Measurements from ENCODE around the gene OXTR.

The OXTR gene

DNA sequence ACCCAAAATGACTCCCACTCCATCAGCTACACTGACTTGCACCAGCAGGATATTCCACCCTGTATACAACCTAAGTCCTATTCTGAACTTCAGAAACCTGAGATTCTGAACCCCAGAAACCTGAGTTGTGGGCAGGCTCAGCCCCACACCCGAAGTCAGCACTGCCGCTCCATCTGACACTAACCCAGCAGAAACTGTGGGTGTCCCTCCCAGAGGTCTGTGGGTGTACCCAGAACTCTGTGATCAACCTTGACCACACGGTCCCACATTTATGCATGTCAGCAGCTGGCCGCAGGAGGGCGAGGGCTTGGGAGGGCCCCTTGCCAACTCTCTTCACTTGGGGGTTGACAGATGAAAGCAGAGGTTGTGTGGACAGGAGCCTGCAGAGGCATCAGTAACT is 9.3 kb downstream of the OXTR start:
- no peaks in the 10 kb centered on the region for H3K79me1 ChIP-seq (ENCODE audit: low read length)
- H4K5ac ChIP-seq (ENCODE audit: low read length): no peak overlapping the region
- no peak for DNase-seq
- no peak overlapping the region for H3K23ac ChIP-seq (ENCODE audit: low read length)
- no CpG with 5 or more reads among the region's 5 CpGs for WGBS (ENCODE audit: extremely low coverage, insufficient coverage, low lambda C conversion rate)
- H3K27ac ChIP-seq (ENCODE audit: low read depth, low read length): no peak overlapping the region
- no peak overlapping the region for H3K4me3 ChIP-seq (ENCODE audit: low read length)
- H2AK5ac ChIP-seq (ENCODE audit: low read length): no peak overlapping the region
- H3K4ac ChIP-seq (ENCODE audit: low read depth, low read length): no peak overlapping the region
- no peak overlapping the region for H3K18ac ChIP-seq (ENCODE audit: low read length)
- H3K4me2 ChIP-seq (ENCODE audit: low read length): no peak overlapping the region
- H3K9ac ChIP-seq (ENCODE audit: low read length): no peak overlapping the region
- no peak overlapping the region for H2BK5ac ChIP-seq (ENCODE audit: low read length)
- H3K4me1 ChIP-seq (ENCODE audit: control insufficient read depth, low read depth, low read length): no peaks in the 10 kb centered on the region
- no peak overlapping the region for H2BK120ac ChIP-seq (ENCODE audit: low read depth, low read length)
- no peaks in the 10 kb centered on the region for H3K79me2 ChIP-seq (ENCODE audit: control insufficient read depth, insufficient read depth, low read length)
- no peak overlapping the region for H3K56ac ChIP-seq (ENCODE audit: low read length)
- H4K8ac ChIP-seq (ENCODE audit: low read depth, low read length): no peak overlapping the region
- H3K27me3 ChIP-seq (ENCODE audit: insufficient read depth, low read length, poor library complexity): no peaks in the 10 kb centered on the region
- no peak overlapping the region for H2BK15ac ChIP-seq (replicated peaks; ENCODE audit: low read depth)
- H3K36me3 ChIP-seq (ENCODE audit: control insufficient read depth, insufficient read depth, low read length): no peaks in the 10 kb centered on the region

DNA sequence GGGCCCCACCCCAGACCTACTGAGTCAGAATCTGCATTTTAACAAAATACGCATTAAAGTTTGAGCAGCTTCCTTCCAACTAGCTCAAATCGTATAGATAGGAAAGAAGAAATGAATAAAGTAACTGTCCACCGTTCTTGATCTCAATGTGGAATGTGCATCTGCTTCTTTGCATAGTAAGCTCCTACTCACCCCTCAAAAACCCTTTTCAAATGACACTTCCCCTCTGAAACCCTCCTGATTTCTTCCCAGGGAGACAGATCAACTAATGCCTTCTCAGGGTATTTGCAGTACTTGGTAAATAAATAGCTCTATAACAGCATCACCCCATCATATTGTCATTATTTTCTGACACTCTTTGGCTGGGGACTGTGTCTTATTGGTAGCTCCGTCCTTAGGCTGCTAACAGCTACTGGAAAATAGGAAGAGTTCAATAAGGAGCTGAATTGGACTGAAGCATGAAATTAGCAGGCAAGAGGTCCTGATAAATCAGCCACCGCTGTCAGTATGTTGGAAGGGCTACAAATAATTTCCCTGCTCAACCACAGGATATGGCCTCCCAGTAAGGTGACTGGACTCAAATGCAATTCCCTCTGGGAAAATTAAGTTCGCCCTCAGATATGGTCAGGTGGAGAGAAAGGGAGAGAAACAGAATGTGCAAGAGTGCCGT is 10.2 kb downstream of the OXTR start:
- no peak overlapping the region for H3K18ac ChIP-seq (ENCODE audit: low read length)
- no peak overlapping the region for H2BK120ac ChIP-seq (ENCODE audit: low read depth, low read length)
- no peak overlapping the region for H3K4me3 ChIP-seq (ENCODE audit: low read length)
- no peaks in the 10 kb centered on the region for H3K79me2 ChIP-seq (ENCODE audit: control insufficient read depth, insufficient read depth, low read length)
- H3K79me1 ChIP-seq (ENCODE audit: low read length): no peaks in the 10 kb centered on the region
- DNase-seq: no peak
- no peak overlapping the region for H2BK5ac ChIP-seq (ENCODE audit: low read length)
- H2AK5ac ChIP-seq (ENCODE audit: low read length): no peak overlapping the region
- no peak overlapping the region for H3K4ac ChIP-seq (ENCODE audit: low read depth, low read length)
- no peak overlapping the region for H3K9ac ChIP-seq (ENCODE audit: low read length)
- H2BK15ac ChIP-seq (replicated peaks; ENCODE audit: low read depth): no peak overlapping the region
- H3K36me3 ChIP-seq (ENCODE audit: control insufficient read depth, insufficient read depth, low read length): no peaks in the 10 kb centered on the region
- H3K23ac ChIP-seq (ENCODE audit: low read length): no peak overlapping the region
- WGBS (ENCODE audit: extremely low coverage, insufficient coverage, low lambda C conversion rate): no CpG with 5 or more reads among the region's 7 CpGs
- H4K8ac ChIP-seq (ENCODE audit: low read depth, low read length): no peak overlapping the region
- H3K27ac ChIP-seq (ENCODE audit: low read depth, low read length): no peak overlapping the region
- H3K4me1 ChIP-seq (ENCODE audit: control insufficient read depth, low read depth, low read length): no peaks in the 10 kb centered on the region
- no peak overlapping the region for H4K5ac ChIP-seq (ENCODE audit: low read length)
- H3K4me2 ChIP-seq (ENCODE audit: low read length): no peak overlapping the region
- H3K56ac ChIP-seq (ENCODE audit: low read length): no peak overlapping the region
- H3K27me3 ChIP-seq (ENCODE audit: insufficient read depth, low read length, poor library complexity): no peaks in the 10 kb centered on the region

DNA sequence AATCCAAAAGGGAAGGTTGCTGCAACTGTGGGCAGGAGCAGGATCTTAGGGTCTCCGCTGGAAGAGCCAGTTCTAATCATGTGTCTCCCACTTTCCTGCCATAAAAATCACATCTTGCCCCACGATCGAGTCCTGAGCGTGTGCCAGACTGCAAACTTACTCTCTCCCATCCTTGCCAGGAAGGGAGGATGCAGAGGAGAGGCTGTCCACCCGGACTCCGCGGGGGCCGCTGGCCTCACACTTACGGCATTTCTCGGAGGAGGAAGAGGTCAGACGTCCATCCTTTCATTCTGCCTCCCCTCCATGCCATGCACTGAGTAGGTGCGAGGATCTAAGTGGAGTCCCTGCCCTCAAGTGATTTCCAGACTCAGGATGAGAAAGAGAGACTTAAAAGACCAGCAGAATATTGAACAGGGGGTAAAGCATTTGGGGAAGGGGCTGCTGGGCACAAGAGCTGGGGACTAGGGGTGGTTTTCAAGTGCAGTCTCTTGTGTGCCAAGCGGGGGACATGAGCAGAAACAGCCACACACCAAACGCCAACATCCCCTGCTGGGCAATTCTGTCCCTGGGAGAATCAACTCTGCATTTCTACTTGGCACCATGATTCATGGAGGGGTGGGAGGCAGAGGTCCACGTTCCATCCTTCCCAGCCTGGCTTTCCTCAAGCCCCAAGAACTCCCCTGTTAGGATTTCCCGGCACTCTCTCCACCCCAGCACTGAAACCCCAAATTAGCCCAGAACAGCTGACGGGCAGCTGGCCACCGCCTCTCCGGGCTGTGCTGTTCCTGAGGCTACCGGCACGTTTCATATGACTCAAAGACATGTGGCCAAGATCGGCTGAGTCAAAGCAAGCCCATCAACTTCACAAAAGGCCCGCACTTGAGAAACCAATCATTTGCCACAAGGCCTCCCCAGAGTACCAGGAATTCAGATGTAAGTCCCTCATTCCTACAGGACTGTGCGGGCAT is 11.6 kb downstream of the OXTR start:
- Histone ChIP-seq H3K79me1 (ENCODE audit: low read length) (no peaks in the 10 kb centered on the region), H2BK15ac (replicated peaks; ENCODE audit: low read depth) (no peak overlapping the region), H4K5ac (ENCODE audit: low read length) (no peak overlapping the region), H2BK5ac (ENCODE audit: low read length) (no peak overlapping the region), H3K36me3 (ENCODE audit: control insufficient read depth, insufficient read depth, low read length) (no peaks in the 10 kb centered on the region), H3K9ac (ENCODE audit: low read length) (no peak overlapping the region), H3K23ac (ENCODE audit: low read length) (no peak overlapping the region), H4K8ac (ENCODE audit: low read depth, low read length) (no peak overlapping the region), H3K4me1 (ENCODE audit: control insufficient read depth, low read depth, low read length) (no peaks in the 10 kb centered on the region), H3K27ac (ENCODE audit: low read depth, low read length) (no peak overlapping the region), H3K79me2 (ENCODE audit: control insufficient read depth, insufficient read depth, low read length) (no peaks in the 10 kb centered on the region), H3K4me2 (ENCODE audit: low read length) (no peak overlapping the region), H3K27me3 (ENCODE audit: insufficient read depth, low read length, poor library complexity) (no peaks in the 10 kb centered on the region), H3K56ac (ENCODE audit: low read length) (no peak overlapping the region), H2BK120ac (ENCODE audit: low read depth, low read length) (no peak overlapping the region), H2AK5ac (ENCODE audit: low read length) (no peak overlapping the region), H3K4me3 (ENCODE audit: low read length) (no peak overlapping the region), H3K18ac (ENCODE audit: low read length) (no peak overlapping the region), H3K4ac (ENCODE audit: low read depth, low read length) (no peak overlapping the region)
- WGBS (ENCODE audit: extremely low coverage, insufficient coverage, low lambda C conversion rate): no CpG with 5 or more reads among the region's 24 CpGs
- no peak for DNase-seq

DNA sequence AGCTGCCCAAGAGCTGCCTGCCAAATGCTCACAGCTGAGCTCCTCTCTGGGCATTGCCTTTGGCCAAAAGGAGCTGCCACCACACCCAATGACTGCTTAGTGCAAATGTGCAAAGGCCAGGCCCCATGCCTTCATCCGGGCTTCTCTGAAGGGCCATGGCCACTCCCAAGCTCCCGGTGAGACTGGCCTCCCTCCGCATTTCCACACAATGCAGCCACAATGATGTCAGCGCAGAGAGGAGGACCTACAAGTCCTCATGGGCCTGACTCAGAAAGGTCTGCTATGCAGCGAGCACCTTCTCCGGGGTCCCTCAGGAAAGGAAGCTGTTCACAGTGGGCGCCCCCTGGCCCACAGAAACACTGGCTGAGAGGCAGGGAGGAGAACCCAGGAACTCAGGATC is 12.7 kb downstream of the OXTR start:
- Histone ChIP-seq H3K23ac (ENCODE audit: low read length) (no peak overlapping the region), H3K36me3 (ENCODE audit: control insufficient read depth, insufficient read depth, low read length) (no peaks in the 10 kb centered on the region), H3K79me2 (ENCODE audit: control insufficient read depth, insufficient read depth, low read length) (no peaks in the 10 kb centered on the region), H3K18ac (ENCODE audit: low read length) (no peak overlapping the region), H3K4me2 (ENCODE audit: low read length) (no peak overlapping the region), H2AK5ac (ENCODE audit: low read length) (no peak overlapping the region), H2BK5ac (ENCODE audit: low read length) (no peak overlapping the region), H4K8ac (ENCODE audit: low read depth, low read length) (no peak overlapping the region), H4K5ac (ENCODE audit: low read length) (no peak overlapping the region), H3K27me3 (ENCODE audit: insufficient read depth, low read length, poor library complexity) (no peaks in the 10 kb centered on the region), H2BK15ac (replicated peaks; ENCODE audit: low read depth) (no peak overlapping the region), H3K27ac (ENCODE audit: low read depth, low read length) (no peak overlapping the region), H3K4ac (ENCODE audit: low read depth, low read length) (no peak overlapping the region), H3K79me1 (ENCODE audit: low read length) (no peaks in the 10 kb centered on the region), H3K4me3 (ENCODE audit: low read length) (no peak overlapping the region), H3K4me1 (ENCODE audit: control insufficient read depth, low read depth, low read length) (no peaks in the 10 kb centered on the region), H3K56ac (ENCODE audit: low read length) (no peak overlapping the region), H3K9ac (ENCODE audit: low read length) (no peak overlapping the region), H2BK120ac (ENCODE audit: low read depth, low read length) (no peak overlapping the region)
- no CpG with 5 or more reads among the region's 7 CpGs for WGBS (ENCODE audit: extremely low coverage, insufficient coverage, low lambda C conversion rate)
- DNase-seq: peak; percentile 94

DNA sequence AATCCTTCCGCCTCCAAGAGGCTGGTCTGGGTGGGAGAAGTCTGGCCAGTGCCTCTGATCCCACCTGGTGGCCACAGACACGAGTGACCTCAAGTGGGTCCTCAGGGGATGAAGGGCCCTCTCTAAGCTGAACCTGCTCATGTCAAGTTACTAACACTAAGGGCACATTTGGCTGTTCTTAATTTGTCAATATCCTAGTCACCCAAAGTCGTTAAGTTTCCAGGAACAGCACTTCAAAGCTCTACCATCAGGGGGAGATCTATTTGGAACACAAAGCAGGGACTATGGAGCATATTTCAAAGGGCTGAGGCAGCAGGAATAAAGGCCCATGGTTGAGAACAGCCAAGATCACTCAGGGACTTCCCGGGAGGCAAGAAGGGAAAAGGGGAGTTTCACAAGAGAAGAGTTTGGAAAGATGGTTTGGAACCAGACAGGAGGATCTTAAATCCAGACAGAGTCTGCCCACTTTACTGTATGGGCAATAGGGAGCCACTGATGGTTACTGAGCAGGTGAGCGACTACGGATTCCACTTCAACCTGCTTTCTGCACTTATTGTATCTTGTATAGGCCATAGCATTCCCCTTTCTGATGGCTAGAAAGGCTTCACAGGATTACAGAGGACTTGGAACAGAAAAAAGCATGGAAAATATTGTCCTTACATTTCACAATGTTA is 13.7 kb downstream of the OXTR start:
- Histone ChIP-seq H4K5ac (ENCODE audit: low read length) (no peak overlapping the region), H2BK120ac (ENCODE audit: low read depth, low read length) (no peak overlapping the region), H3K4me1 (ENCODE audit: control insufficient read depth, low read depth, low read length) (no peaks in the 10 kb centered on the region), H2AK5ac (ENCODE audit: low read length) (no peak overlapping the region), H2BK5ac (ENCODE audit: low read length) (no peak overlapping the region), H3K36me3 (ENCODE audit: control insufficient read depth, insufficient read depth, low read length) (no peaks in the 10 kb centered on the region), H3K18ac (ENCODE audit: low read length) (no peak overlapping the region), H3K79me2 (ENCODE audit: control insufficient read depth, insufficient read depth, low read length) (no peaks in the 10 kb centered on the region), H3K27ac (ENCODE audit: low read depth, low read length) (no peak overlapping the region), H4K8ac (ENCODE audit: low read depth, low read length) (no peak overlapping the region), H3K4me3 (ENCODE audit: low read length) (no peak overlapping the region), H2BK15ac (replicated peaks; ENCODE audit: low read depth) (no peak overlapping the region), H3K79me1 (ENCODE audit: low read length) (no peaks in the 10 kb centered on the region), H3K4me2 (ENCODE audit: low read length) (no peak overlapping the region), H3K27me3 (ENCODE audit: insufficient read depth, low read length, poor library complexity) (no peaks in the 10 kb centered on the region), H3K56ac (ENCODE audit: low read length) (no peak overlapping the region), H3K9ac (ENCODE audit: low read length) (no peak overlapping the region), H3K4ac (ENCODE audit: low read depth, low read length) (no peak overlapping the region), H3K23ac (ENCODE audit: low read length) (no peak overlapping the region)
- no CpG with 5 or more reads among the region's 6 CpGs for WGBS (ENCODE audit: extremely low coverage, insufficient coverage, low lambda C conversion rate)
- DNase-seq: peak; percentile 67

All from mesendoderm (in vitro differentiated cells).